ENCODE data around the gene ACSL1.

The ACSL1 gene

GRCh38 chr4:184765473-184766340 is 60.1 kb downstream of the ACSL1 start:
- H3K4me3 ChIP-seq (replicated peaks; ENCODE audit: low read depth, low read length): no peak overlapping the region
- no peak for DNase-seq (ENCODE audit: extremely low read depth, low read depth)

GRCh38 chr4:184764601-184765000 is 61.2 kb downstream of the ACSL1 start:
- DNase-seq (ENCODE audit: extremely low read depth, low read depth): no peak
- TF ChIP-seq CTCF (IDR thresholded peaks at IDR 0.05; ENCODE audit: low read depth, low read length, missing control alignments): no peak
- no peak overlapping the region for H3K4me3 ChIP-seq (replicated peaks; ENCODE audit: low read depth, low read length)

More at GRCh38 chr4:184765473-184766340, 60.1 kb downstream of the ACSL1 start:
- no peak for TF ChIP-seq CTCF (IDR thresholded peaks at IDR 0.05; ENCODE audit: low read depth, low read length, missing control alignments)

DNA sequence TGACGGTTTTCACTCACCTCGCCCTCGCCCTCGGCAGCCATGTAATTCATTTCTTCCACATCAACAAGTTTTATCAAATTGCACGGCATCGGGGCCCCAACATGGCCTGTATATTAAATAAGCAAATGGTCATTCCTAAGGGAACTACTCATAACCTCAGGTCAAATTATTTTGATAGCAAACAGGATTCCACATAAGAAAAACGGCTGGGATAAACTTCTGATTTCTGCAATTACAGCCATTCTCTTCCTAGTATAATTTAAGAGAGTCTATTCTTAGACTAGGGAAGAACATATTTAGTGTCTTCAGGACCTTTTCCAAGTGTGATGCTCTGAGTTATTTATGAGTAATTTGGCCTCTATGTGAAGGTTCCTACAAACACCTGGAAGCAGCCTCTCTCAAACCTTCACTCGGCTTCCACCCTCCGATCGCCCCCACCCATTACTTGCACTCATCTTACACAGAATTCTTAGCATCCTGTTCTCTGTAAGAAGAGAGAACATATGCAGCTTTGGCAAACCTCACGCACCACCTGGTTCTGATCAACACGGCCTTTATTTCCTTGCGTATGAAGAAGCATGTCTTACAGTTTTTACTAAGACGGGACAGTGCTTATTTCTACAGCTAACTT is 62.5 kb downstream of the ACSL1 start:
- no peak overlapping the region for H3K4me3 ChIP-seq (replicated peaks; ENCODE audit: low read depth, low read length)
- peak; percentile 70 for DNase-seq (ENCODE audit: extremely low read depth, low read depth)
- TF ChIP-seq CTCF (IDR thresholded peaks at IDR 0.05; ENCODE audit: low read depth, low read length, missing control alignments): no peak

DNA sequence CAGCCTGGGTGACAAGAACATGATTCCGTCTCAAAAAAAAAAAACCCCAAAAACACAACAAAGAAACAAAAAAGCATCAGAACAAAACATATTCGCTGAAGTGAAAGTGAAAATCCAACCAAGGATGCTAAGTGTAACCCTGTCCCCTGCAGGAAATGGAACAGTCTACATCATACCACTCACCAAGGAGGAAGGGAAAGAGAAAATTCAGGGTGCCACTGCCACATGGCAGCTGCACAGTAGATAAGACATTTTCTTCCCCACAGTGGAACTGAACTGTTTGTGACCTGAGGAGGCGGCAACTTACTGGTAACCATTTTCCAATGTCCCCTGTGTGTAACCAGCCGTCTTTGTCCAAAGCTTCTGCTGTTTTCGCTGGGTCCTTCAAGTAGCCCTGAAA is 63.7 kb downstream of the ACSL1 start:
- no peak for TF ChIP-seq CTCF (IDR thresholded peaks at IDR 0.05; ENCODE audit: low read depth, low read length, missing control alignments)
- DNase-seq (ENCODE audit: extremely low read depth, low read depth): no peak
- no peak overlapping the region for H3K4me3 ChIP-seq (replicated peaks; ENCODE audit: low read depth, low read length)

DNA sequence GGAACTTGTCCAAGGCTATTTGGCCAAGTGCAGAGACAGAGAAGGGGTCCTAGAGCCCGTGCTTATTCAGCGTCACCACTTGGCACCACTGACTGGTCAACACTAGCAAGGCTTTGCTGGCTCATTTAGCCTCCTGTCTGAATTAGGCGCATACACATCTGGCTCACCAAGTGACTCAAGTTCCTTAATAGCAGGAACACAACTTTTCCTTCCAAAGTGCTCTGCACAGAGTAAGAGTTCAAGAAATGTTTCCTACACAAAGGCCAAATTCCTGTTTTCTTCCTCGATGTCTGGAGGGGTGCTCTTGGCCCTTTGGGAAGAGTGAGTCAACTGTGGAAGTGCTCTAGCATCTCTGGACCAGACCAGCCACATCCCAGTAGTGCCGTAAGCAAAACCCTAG is 65.1 kb downstream of the ACSL1 start:
- no peak for TF ChIP-seq CTCF (IDR thresholded peaks at IDR 0.05; ENCODE audit: low read depth, low read length, missing control alignments)
- DNase-seq (ENCODE audit: extremely low read depth, low read depth): no peak
- H3K4me3 ChIP-seq (replicated peaks; ENCODE audit: low read depth, low read length): no peak overlapping the region

- DNase-seq (ENCODE audit: extremely low read depth, low read depth): no peak
- no peak for TF ChIP-seq CTCF (IDR thresholded peaks at IDR 0.05; ENCODE audit: low read depth, low read length, missing control alignments)
- H3K4me3 ChIP-seq (replicated peaks; ENCODE audit: low read depth, low read length): no peak overlapping the region
Observed at GRCh38 chr4:184757810-184758209, 68.0 kb downstream of the ACSL1 start.

Measured in HFF-Myc (cell line).